Epithelial cell of proximal tubule (primary cell): Measurements from ENCODE around the gene CES5A. TPM values are rescaled to one million over a fixed set of nuclear protein-coding genes. Genes with fewer than 3 reads are reported as not detected.
"Not testable (repeated sequence)": the region's sequence is repeated elsewhere in the genome, so short reads cannot be mapped to it uniquely, and the experiment has no call there.

Experiments used
- DNase-seq: peaks from one replicate; pipeline ENCODE4 v3.0.0-alpha.2; 2011; ENCODE audit warnings: low read depth
- H3K4me3 ChIP-seq: 2 replicates; pipeline ENCODE4 v1.5.1; 2011; ENCODE audit warnings: low read depth, mild to moderate bottlenecking, low read length
- CTCF ChIP-seq: conservative IDR thresholded peaks from 2 replicates; pipeline ENCODE4 v1.5.1; 2012; ENCODE audit warnings: low read depth, mild to moderate bottlenecking, low read length
- total RNA-seq: library from RNA; depleted of rRNA; stranded (reverse); fragments of >200 nt; gene quantifications from 2 replicates; pipeline ENCODE4 v1.2.3, GENCODE V29; 2015

The CES5A gene
- total RNA-seq, 1 donor from 2014 or later = not detected

DNA sequence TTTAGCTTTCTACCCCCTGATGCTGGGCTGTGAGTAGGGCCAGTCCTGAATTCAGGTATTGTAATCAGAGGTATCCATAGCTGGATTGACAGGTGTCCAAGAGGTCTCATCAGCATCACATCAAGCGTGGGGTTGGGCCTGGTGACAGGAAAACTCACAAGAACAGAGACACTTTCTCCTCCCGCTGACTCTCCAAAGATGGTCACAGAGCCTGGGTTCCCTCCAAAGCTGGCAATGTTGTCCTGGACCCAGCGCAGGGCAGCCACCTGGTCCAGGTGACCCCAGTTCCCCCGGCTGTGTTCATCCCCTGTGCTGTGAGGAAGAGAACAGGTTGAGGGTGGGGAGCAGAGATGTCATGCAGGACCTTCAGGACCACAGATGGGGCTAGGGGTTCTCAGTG, 54.0 kb downstream of the CES5A start:
- TF ChIP-seq CTCF = no peak
- no peak overlapping the region for H3K4me3 ChIP-seq
- DNase-seq = no peak

DNA sequence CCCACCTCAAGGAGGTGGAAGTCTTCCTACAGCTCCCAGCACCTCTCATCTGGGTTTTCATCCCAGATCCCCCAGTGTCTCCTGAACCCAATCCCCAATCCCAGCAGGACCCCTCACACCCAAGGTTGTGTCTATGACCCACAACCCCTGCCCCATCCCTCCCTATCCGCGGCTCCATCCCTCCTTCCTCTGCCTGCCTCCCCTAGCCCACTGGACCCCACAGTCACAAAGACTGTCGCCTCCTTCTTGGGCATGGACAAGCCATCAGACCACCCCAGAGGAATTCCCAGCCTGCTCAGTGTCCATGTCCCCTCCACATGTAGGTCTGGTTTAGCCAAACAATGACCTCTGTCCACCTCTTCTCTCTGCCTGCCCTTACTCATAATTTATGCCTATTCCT, 54.6 kb downstream of the CES5A start:
- no peak overlapping the region for H3K4me3 ChIP-seq
- TF ChIP-seq CTCF = no peak
- no peak for DNase-seq

DNA sequence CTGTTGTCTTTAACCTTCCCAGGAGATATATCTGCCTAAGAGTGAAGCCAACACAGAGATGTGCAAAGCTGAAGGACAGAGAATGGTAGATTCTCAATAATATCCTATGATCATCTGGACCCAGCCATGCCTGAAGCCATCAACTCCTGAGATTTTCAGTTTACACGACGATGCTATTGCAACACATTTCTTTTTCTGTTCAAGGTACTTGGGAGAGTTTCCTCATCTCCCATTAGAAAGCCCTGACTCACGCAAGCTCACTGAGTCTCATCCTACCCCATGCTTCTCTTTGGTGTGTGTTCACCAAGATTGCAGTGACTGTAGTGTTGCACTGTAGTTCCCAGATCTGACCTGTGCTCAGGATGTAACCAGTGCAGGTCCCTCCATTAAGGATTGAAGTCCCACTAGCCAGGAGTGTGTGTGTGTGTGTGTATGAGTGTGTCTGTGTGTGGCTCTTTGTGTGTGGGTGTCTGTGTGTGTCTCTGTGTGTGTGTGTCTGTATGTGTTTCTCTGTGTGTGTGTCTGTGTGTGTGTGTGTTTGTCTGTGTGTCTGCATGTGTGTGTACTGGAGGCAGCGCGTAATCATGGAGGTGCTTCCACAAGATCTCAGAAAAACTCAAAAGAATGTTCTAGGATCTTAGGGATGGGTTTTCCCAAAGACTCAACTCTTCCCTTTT, 57.8 kb downstream of the CES5A start:
- no peak for TF ChIP-seq CTCF
- DNase-seq = no peak
- no peak overlapping the region for H3K4me3 ChIP-seq

DNA sequence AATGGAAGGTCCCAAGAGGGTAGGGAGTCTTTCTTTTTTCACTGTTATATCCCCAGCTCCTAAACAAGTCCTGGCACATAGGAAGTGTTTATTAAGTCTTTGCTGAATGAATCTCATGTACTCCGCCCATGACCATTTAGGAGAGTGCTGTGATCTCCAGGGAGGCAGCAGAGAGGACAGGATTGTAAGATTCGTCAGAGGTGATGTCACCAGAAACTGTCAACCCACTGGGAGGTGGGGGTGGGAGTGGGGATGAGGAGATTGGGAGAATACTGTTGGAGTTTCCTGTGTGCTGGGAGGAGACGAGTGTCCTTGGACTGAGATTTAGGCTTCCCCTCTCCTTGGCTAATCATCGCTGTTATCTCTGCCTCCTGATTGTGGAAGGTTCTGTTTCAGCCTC, 59.0 kb downstream of the CES5A start:
- DNase-seq = not testable (repeated sequence)

GRCh38 chr16:55815320-55815719, 59.9 kb downstream of the CES5A start:
- DNase-seq = no peak
- TF ChIP-seq CTCF = no peak
- no peak overlapping the region for H3K4me3 ChIP-seq

More for the DNA sequence above, 59.0 kb downstream of the CES5A start:
- not testable (repeated sequence) for H3K4me3 ChIP-seq

GRCh38 chr16:55814174-55814573, 61.0 kb downstream of the CES5A start:
- DNase-seq, H3K4me3 ChIP-seq: not testable (repeated sequence)

- DNase-seq, H3K4me3 ChIP-seq: not testable (repeated sequence)
Measured at GRCh38 chr16:55813730-55814129, 61.4 kb downstream of the CES5A start.

DNA sequence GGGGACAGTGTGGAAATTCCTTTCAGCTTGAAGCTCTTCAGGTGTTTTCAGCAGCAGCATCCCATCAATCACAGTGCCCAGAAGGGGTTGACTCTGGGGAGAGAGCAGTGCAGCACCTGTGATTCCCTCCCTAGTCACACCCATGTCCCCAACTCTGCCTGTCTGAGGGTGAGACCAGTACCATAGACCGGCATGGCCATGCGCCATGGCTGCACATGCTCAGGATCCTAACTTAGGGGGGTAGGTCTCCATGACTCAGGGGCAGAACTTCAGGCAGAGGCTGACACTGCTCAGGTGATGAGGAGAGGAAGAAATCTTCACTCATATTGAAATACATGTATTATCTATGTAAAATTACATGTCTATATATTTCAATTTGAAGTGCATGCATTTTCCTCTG, 62.2 kb downstream of the CES5A start:
- no peak for TF ChIP-seq CTCF
- H3K4me3 ChIP-seq = no peak overlapping the region
- DNase-seq = no peak

DNA sequence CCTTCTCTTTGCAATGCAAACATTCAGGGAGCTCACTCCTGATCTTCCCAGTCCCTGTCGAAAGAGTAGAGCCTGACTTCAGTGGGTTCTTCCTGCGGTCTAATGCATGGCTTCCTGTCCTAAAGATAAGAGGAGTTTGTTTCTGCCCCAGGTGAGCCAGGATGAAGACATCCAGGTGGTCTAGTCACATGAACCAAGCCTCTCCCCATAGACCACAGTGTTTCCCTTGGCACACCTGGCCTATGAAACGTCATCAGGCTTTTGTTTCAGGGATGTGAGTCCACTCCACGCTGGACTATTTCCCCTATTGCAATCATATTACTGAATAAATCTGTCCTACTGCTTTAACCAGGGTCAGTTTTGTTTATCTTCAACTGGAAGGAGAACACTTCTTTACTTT, 63.4 kb downstream of the CES5A start:
- no peak for DNase-seq
- TF ChIP-seq CTCF = no peak

More for the DNA sequence above, 63.4 kb downstream of the CES5A start:
- no peak overlapping the region for H3K4me3 ChIP-seq
